Gastroesophageal sphincter (tissue), 3 donors: ENCODE results near the gene CEP131.

Experiments used
- EP300 ChIP-seq: sonication (generic); formaldehyde crosslinking; IDR thresholded peaks from one replicate; pipeline ENCODE4 v1.6.1; 2017; ENCODE audit warnings: antibody characterized with exemption, mild to moderate bottlenecking
- TF ChIP-seq, protein P1 (sequence below), 4 experiments: fragments of 200-600 bp in 2 of 4; fragments of 450-650 bp in 2 of 4; sonication (generic) in 1 of 4; IDR thresholded peaks; one replicate each; pipeline ENCODE4 v1.5.1; 2017 to 2019; ENCODE audit warnings: antibody characterized with exemption in 4 of 4, mild to moderate bottlenecking in 2 of 4, moderate library complexity in 2 of 4

DNA sequence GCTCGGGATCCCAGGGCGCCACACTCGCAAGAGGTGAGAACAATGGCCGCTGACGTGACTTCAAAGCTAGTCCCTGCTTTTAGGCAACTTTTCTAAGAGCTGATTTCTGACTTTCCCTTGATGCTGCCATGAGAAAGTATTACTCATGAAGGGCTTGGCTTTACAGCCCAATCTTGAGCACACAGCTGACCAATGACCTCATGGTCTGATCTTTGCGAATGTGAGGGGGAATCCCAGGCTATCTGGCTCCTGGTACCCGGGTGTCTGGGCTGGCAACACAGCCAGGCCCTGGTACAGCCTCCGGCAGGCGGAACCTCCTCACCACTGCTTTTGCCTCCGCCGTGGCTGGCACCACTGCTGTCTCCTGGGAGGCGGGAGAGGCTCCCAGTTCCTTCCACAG is 33.9 kb upstream of the CEP131 start:
- TF ChIP-seq, protein P1, sequence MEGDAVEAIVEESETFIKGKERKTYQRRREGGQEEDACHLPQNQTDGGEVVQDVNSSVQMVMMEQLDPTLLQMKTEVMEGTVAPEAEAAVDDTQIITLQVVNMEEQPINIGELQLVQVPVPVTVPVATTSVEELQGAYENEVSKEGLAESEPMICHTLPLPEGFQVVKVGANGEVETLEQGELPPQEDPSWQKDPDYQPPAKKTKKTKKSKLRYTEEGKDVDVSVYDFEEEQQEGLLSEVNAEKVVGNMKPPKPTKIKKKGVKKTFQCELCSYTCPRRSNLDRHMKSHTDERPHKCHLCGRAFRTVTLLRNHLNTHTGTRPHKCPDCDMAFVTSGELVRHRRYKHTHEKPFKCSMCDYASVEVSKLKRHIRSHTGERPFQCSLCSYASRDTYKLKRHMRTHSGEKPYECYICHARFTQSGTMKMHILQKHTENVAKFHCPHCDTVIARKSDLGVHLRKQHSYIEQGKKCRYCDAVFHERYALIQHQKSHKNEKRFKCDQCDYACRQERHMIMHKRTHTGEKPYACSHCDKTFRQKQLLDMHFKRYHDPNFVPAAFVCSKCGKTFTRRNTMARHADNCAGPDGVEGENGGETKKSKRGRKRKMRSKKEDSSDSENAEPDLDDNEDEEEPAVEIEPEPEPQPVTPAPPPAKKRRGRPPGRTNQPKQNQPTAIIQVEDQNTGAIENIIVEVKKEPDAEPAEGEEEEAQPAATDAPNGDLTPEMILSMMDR (IDR thresholded peaks at IDR 0.05) = no peak
- no peak for TF ChIP-seq EP300
